ENCODE data around the gene EXOC7.

- TF ChIP-seq, protein P1, sequence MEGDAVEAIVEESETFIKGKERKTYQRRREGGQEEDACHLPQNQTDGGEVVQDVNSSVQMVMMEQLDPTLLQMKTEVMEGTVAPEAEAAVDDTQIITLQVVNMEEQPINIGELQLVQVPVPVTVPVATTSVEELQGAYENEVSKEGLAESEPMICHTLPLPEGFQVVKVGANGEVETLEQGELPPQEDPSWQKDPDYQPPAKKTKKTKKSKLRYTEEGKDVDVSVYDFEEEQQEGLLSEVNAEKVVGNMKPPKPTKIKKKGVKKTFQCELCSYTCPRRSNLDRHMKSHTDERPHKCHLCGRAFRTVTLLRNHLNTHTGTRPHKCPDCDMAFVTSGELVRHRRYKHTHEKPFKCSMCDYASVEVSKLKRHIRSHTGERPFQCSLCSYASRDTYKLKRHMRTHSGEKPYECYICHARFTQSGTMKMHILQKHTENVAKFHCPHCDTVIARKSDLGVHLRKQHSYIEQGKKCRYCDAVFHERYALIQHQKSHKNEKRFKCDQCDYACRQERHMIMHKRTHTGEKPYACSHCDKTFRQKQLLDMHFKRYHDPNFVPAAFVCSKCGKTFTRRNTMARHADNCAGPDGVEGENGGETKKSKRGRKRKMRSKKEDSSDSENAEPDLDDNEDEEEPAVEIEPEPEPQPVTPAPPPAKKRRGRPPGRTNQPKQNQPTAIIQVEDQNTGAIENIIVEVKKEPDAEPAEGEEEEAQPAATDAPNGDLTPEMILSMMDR (IDR thresholded peaks at IDR 0.05): no peak
- TF ChIP-seq POLR2A (IDR thresholded peaks at IDR 0.05) (no peak), POLR2AphosphoS5 (IDR thresholded peaks at IDR 0.05) (no peak)
Measured at GRCh38 chr17:76142039-76142584, 38.5 kb upstream of the EXOC7 start.

All from prostate gland (tissue), 2 donors.